GM19463 (cell line): Measurements from ENCODE around the gene XRCC5.
"Not testable (repeated sequence)": the region's sequence is repeated elsewhere in the genome, so short reads cannot be mapped to it uniquely, and the experiment has no call there.

Experiments
- ATAC-seq: cut with Tn5 transposase; IDR thresholded peaks from one replicate; pipeline ENCODE4 v1.9.1; 2021; ENCODE audit warnings: mild to moderate bottlenecking, moderate library complexity; ENCODE audit not compliant: unreplicated experiment

XRCC5 gene

DNA sequence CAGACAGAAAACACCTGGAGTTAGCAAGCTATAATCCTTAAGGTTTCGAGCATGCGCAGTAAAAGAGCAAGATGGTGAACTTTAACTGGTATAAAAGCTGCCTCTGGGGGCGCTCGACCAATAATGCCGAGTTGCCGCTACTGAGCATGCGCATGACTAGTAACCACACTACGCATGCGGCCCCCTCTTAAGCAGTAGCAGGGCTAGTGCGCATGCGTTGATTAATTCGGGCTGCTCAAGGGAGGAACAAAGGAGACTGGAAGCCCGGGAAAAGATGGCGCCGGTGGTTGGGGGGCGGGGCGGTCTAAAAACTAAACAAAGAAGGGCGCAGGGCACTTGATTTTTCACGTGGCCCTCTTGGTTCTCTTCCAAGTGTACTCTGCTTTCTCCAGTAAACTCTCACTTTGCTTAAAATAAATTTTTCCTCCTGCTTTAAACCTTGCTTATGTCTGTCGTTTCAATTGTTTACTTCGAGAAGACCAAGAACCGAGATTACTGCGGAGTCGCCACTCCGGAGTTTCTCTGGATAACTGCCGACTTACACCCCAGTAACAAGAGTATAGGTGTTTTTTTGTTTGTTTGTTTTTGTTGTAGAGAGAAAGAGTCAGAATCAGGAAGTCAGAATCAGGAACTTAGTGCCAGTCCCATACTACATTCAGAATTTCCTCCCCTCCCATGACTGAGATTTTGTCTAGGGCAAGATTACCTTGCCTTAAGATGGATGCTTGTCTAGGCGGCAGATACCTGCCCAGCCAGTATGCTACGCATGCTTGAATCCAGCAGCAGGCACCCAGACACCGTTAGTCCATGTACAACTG is 5.8 kb downstream of the XRCC5 start:
- ATAC-seq = peak; percentile 34

DNA sequence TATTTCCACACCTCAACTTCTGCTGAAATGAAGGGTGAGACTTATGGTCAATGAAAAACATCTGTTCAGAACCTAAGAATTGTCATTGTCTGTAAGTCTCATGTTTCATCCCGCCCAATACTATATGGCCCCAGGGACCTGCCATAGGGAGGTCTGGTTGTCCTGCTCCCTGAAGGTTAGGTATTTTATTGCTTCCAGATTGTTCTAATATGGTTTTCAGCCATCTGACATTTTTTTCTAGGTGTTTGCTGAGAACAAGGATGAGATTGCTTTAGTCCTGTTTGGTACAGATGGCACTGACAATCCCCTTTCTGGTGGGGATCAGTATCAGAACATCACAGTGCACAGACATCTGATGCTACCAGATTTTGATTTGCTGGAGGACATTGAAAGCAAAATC is 7.3 kb downstream of the XRCC5 start:
- ATAC-seq = no peak

- no peak for ATAC-seq
Observed at GRCh38 chr2:216117561-216118340, 8.6 kb downstream of the XRCC5 start.

DNA sequence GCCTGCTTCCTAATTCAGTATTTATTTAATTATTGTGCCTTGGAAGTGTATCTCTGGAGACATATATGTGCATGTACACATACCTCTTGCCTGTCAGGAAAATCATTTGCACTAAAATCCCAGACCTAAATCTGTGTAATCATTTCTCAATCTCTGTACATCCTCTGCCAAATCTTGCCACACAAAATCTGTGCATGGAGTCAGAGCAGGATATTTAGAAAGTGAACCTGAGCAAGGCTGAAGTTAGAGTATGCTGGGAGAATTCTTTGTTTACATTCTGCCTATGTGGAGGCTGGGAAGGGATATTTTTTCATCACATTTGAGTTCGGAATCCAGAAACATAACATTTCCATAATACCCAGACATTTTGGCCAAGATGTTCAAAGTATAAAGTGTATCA is 9.3 kb downstream of the XRCC5 start:
- no peak for ATAC-seq

DNA sequence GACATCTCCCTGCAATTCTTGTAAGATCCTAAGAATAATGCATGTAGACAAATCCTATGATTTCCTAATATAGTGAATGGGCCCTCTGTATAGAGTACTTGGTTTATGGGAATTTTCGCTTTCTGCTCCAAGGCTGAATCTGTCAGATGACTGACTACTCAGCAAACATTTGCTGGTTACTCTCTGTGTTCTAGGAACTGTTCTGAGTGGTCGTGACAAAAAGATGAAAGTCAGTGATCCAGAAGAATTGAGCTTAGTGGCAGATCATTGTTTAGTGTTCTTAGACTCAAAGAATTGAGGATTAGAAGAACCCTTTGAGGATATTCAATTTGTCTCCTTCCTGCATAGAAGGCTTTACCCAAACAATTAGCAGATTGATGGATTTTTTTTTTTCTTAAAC is 10.0 kb downstream of the XRCC5 start:
- ATAC-seq = no peak

DNA sequence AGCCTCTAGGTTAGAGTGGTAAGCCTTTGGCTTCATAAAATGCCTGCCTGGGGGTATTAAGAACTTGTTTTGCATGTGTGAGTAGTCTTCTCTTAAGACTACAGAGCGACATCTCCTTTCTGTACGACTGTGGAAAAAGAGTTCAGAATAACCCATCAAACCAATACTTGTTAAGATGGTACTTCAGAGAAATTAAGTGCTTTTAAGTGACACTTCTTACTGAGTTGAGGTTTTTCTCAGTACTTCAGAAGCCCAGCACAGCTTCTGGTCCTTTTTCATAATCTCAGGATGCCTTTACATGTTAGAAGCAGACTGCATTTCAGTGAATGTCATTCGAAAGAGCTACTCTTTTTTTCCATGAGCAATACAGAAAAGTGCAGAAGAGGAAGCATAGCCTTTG is 10.8 kb downstream of the XRCC5 start:
- ATAC-seq = no peak

GRCh38 chr2:216121255-216121654 is 12.1 kb downstream of the XRCC5 start:
- ATAC-seq = no peak

DNA sequence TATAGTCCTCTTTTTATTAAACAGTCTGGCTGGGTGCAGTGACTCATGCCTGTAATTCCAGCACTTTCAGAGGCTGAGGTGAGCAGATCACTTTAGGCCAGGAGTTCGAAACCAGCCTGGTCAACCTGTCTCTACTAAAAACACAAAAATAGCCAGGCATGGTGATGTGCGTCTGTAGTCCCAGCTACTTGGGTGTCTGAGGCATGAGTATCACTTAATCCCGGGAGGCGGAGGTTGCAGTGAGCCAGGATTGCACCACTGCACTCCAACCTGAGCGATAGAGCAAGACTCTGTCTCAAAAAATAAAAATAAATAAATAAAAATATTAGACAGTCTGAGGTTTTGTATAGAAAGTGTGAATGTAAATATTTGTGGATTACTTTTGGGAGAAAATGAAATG is 17.8 kb downstream of the XRCC5 start:
- no peak for ATAC-seq

DNA sequence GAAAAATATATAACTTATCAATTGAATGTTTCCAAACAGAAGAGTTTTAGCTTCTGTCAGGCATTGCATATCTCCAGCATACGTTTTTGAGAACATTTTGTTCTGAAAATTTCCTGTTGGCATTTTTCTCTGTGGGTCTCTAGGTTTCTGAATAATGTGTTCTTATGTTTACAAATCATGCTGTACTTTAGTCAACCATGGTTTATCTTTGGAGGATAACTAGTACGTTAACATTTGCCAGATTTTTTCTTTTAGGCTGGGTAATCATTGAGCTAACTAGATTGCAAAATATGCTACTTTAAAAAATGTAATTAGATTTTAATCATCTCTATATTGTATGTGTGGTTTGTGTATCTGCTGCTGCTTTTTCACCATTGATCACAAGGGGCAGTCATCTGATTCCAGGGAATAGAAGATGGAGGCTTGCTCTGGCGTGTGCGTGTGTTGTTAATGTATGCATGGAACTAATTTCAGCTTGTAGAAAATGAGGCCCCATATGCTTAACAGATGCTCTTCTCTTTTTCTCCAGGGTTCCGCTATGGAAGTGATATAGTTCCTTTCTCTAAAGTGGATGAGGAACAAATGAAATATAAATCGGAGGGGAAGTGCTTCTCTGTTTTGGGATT is 21.3 kb downstream of the XRCC5 start:
- ATAC-seq = no peak

GRCh38 chr2:216131175-216131926 is 22.2 kb downstream of the XRCC5 start:
- no peak for ATAC-seq

DNA sequence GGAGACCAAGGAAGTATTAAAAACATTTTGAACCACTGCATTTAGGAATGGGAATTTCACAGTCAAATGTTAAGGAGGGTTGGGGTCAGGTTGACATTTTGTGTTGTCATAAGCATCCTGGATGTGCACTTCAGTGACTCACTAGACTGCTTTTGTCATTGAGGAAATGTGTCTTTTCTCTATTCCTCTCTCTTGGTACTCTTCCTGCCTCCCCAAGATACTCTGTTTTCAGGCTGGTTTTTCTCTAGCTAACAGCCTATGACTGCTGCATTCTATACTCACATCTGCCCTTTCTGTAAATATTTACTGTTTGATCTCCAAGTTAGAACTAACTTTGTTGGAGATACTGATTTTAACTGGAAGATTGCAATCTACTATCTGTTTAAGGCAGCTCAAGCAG is 23.4 kb downstream of the XRCC5 start:
- ATAC-seq = no peak

DNA sequence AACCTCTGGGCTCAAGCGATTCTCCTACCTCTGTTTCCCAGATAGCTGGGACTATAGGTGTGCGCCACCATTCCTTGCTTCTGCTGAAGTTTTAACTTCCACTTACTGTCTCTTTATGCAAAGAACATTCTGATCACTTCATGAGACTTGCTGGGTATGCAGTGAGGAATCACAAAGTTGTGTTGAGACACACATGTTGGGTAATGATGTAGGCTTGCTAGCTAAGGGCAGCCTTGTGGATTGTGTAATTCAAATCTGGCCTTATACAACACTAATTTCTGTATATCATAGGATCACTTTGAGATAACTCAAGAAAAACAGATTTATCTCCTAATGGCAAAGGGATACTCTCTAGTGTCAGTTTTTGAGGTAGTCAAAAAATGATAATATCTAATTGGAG is 24.2 kb downstream of the XRCC5 start:
- no peak for ATAC-seq

GRCh38 chr2:216134958-216135541 is 25.9 kb downstream of the XRCC5 start:
- ATAC-seq = no peak

DNA sequence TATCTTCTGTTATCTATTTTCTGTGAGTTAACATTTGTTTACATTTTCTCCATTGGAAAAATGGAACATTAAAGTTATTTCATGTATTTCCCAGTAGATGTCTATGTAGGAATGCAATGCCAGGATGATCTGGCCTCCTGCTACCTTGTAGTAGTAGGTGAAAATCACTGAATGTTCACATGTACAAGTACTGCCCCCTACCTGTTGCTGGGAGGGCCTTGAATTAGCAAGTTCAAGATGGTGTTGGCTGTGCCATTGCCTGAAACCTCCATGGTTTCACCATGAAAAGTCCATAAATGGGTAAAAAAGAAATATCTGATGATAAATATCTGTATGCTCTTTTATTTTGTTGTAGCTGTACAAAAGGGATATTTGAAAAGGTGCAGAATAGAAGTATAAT is 30.7 kb downstream of the XRCC5 start:
- no peak for ATAC-seq

- ATAC-seq = not testable (repeated sequence)
Observed at GRCh38 chr2:216141516-216141915, 32.4 kb downstream of the XRCC5 start.

DNA sequence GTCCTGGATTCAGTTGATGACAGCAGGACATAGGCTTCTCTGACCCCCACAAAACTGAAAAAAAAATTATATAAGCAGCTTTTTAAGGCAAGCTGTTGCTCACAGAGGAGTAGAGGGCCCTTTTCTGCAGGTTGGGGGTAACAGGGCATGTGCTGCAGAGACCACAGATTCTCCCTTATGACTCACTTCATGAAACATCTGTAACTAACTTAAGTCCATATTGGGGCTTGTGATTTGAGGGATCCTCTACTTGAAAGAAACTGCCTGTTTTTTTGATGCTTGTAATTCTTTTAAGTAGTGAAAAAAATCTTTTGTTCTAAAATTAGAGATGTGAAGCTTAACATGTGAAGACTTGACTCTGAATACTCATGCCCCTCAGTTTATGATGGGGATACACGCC is 33.4 kb downstream of the XRCC5 start:
- ATAC-seq = peak; percentile 98

DNA sequence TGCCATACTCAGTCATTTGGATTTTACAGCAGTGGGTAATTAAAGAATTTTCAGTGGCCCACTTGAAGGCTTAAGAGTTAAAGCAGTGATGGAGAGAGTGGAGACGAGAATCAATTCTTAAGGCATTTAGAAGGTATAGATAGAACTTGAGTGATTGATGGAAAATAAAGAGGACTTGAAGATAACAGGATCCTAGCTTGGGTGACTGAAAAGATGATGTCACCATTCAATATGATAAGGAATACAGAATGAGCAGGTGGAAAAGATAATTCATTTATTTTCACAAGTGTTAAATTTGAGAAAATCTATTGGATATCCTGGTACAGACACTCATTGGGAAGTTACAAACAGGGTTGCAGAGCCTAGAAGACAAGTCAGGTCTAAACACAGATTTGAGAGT is 35.2 kb downstream of the XRCC5 start:
- no peak for ATAC-seq

- ATAC-seq = no peak
Observed at GRCh38 chr2:216144857-216145256, 35.7 kb downstream of the XRCC5 start.

DNA sequence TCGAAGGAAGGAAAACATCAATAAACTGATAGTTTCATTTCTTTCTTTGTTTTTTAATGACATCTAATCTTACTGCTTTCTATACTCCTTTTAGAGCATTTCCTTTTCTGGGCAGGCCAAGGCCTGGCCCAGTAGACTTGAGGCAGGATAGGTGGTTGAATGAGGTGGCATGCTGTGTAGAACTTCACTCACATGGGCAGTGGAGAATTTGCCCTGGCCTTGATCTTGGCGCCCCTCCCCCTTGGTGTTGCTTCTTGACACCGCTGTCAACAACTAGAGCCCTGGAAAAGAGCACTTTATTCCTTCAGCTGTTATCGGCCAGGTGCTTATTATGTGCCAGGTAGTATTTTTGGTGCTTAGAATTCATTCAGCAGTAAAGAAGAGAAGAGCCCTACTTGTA is 37.4 kb downstream of the XRCC5 start:
- ATAC-seq = no peak

DNA sequence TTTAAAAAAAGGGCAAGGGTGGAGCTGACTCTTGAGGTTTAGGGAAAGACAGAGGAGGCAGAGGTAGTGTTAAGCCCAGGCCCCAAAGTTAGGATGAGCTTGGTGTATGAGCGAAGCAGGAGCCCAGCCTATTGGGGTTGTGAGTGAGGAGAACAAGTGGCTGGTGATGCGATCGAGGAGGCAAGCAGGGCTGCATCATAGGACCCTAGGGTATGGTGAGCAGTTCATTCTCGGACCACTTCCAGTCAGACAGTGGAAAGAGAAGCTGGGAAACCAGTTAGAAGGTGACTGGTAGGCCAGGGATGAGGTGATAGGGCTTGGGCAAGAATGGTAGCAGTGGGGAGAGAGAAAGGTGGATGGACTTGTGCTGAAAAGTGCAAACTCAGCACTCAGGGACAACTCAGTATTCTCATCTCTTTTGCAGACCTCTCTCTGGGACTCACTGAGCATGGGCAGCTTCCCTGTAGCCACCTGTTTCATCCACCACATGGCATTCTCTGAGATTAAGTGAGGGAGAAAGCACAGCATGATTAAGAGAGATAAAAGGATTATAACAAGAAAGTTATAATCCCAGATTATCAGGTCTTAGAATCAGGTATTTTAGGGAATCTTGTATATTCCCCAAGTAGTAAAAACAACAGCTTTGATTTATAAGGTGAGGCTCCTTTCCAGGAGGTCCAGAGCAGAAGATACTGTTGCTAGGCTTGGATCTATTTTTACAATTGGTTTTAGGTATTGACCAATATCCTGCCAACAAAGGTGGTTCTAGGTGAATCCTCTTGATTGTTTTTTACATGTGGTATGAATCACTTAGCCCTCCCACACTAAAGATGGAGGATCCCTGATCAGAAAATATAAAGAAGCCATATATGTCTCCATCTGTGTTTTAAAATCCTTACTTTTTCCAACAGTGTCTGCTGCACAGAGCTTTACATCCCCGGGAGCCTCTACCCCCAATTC is 38.3 kb downstream of the XRCC5 start:
- ATAC-seq = no peak
